GM12878 (cell line): ENCODE results near the gene PLA2G6.

Experiments
- EZH2 ChIP-seq: IDR thresholded peaks from 2 replicates; pipeline ENCODE4 v1.6.1; 2012; ENCODE audit warnings: low read depth, mild to moderate bottlenecking, control low read depth, inconsistent platforms, low read length, borderline replicate concordance; ENCODE audit not compliant: control insufficient read depth
- JUND ChIP-seq: IDR thresholded peaks from 2 replicates; pipeline ENCODE4 v1.6.1; 2012; ENCODE audit warnings: low read depth, mild to moderate bottlenecking, low read length, improper control_type of control experiment, moderate library complexity
- MXI1 ChIP-seq: fragments of 150-350 bp; IDR thresholded peaks from 2 replicates; pipeline ENCODE4 v1.6.1; 2011; ENCODE audit warnings: low read depth, mild to moderate bottlenecking, inconsistent platforms, low read length, improper control_type of control experiment
- TF ChIP-seq, protein P1 (sequence below), 3 experiments: IDR thresholded peaks in 2 of 3; conservative IDR thresholded peaks in 1 of 3; 2 replicates each; pipeline ENCODE4 v1.5.1; 2011; ENCODE audit warnings: low read depth in 3 of 3, low read length in 3 of 3, mild to moderate bottlenecking in 3 of 3, control low read depth in 2 of 3, moderate library complexity in 2 of 3, inconsistent platforms in 1 of 3, mixed read lengths in 1 of 3; ENCODE audit not compliant: control insufficient read depth in 2 of 3, insufficient read depth in 1 of 3; ENCODE audit errors: extremely low read depth in 1 of 3
- TF ChIP-seq, protein P2 (sequence below): IDR thresholded peaks from 2 replicates; pipeline ENCODE4 v1.6.1; 2011; ENCODE audit warnings: borderline replicate concordance, low read depth, mild to moderate bottlenecking, moderate library complexity, mixed read lengths, low read length; ENCODE audit not compliant: insufficient read depth; ENCODE audit errors: extremely low read length
- TF ChIP-seq, protein P3 (sequence below): IDR thresholded peaks from 2 replicates; pipeline ENCODE4 v1.6.1; 2012; ENCODE audit warnings: mild to moderate bottlenecking, low read depth, low read length

GRCh38 chr22:38208551-38208968 is 26.9 kb upstream of the PLA2G6 start:
- TF ChIP-seq, protein P1, sequence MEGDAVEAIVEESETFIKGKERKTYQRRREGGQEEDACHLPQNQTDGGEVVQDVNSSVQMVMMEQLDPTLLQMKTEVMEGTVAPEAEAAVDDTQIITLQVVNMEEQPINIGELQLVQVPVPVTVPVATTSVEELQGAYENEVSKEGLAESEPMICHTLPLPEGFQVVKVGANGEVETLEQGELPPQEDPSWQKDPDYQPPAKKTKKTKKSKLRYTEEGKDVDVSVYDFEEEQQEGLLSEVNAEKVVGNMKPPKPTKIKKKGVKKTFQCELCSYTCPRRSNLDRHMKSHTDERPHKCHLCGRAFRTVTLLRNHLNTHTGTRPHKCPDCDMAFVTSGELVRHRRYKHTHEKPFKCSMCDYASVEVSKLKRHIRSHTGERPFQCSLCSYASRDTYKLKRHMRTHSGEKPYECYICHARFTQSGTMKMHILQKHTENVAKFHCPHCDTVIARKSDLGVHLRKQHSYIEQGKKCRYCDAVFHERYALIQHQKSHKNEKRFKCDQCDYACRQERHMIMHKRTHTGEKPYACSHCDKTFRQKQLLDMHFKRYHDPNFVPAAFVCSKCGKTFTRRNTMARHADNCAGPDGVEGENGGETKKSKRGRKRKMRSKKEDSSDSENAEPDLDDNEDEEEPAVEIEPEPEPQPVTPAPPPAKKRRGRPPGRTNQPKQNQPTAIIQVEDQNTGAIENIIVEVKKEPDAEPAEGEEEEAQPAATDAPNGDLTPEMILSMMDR (IDR thresholded peaks at IDR 0.05 in 2 of 3, conservative IDR thresholded peaks at IDR 0.05 in 1 of 3; ENCODE audit: control insufficient read depth in 2 of 3, extremely low read depth in 1 of 3, insufficient read depth in 1 of 3, low read depth in 3 of 3, low read length in 3 of 3), result no peak
- TF ChIP-seq, protein P2, sequence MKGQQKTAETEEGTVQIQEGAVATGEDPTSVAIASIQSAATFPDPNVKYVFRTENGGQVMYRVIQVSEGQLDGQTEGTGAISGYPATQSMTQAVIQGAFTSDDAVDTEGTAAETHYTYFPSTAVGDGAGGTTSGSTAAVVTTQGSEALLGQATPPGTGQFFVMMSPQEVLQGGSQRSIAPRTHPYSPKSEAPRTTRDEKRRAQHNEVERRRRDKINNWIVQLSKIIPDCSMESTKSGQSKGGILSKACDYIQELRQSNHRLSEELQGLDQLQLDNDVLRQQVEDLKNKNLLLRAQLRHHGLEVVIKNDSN, result no peak
- TF ChIP-seq JUND (no peak), EZH2 (no peak), MXI1 (no peak)
- TF ChIP-seq, protein P3, sequence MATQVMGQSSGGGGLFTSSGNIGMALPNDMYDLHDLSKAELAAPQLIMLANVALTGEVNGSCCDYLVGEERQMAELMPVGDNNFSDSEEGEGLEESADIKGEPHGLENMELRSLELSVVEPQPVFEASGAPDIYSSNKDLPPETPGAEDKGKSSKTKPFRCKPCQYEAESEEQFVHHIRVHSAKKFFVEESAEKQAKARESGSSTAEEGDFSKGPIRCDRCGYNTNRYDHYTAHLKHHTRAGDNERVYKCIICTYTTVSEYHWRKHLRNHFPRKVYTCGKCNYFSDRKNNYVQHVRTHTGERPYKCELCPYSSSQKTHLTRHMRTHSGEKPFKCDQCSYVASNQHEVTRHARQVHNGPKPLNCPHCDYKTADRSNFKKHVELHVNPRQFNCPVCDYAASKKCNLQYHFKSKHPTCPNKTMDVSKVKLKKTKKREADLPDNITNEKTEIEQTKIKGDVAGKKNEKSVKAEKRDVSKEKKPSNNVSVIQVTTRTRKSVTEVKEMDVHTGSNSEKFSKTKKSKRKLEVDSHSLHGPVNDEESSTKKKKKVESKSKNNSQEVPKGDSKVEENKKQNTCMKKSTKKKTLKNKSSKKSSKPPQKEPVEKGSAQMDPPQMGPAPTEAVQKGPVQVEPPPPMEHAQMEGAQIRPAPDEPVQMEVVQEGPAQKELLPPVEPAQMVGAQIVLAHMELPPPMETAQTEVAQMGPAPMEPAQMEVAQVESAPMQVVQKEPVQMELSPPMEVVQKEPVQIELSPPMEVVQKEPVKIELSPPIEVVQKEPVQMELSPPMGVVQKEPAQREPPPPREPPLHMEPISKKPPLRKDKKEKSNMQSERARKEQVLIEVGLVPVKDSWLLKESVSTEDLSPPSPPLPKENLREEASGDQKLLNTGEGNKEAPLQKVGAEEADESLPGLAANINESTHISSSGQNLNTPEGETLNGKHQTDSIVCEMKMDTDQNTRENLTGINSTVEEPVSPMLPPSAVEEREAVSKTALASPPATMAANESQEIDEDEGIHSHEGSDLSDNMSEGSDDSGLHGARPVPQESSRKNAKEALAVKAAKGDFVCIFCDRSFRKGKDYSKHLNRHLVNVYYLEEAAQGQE, result no peak
